AG04450 (cell line): Measurements from ENCODE around the gene ANKRD28. TPM values are rescaled to one million over a fixed set of nuclear protein-coding genes. Genes with fewer than 3 reads are reported as not detected.

ENCODE experiments used
- CTCF ChIA-PET: fragments of 300-600, 350-600 bp; formaldehyde crosslinking; extraction: SDS; loops from one replicate; lab custom pipeline; 2022; ENCODE audit warnings: antibody characterized with exemption, inconsistent platforms; lab: Charles Lee
- POLR2A ChIA-PET: fragments of 350-600 bp; formaldehyde crosslinking; extraction: SDS; loops from one replicate; lab custom pipeline; 2021; ENCODE audit warnings: antibody characterized with exemption, inconsistent platforms; lab: Yijun Ruan, JAX
- DNase-seq: peaks from one replicate; pipeline ENCODE4 v3.0.0-alpha.2; 2011; ENCODE audit warnings: low read depth, low spot score
- H3K27ac ChIP-seq: one replicate; pipeline ENCODE4 v1.5.1; 2012; ENCODE audit warnings: low read depth, low read length, control low read depth
- H3K27me3 ChIP-seq: one replicate; pipeline ENCODE4 v1.6.0; 2012; ENCODE audit warnings: low read length; ENCODE audit not compliant: control insufficient read depth, insufficient read depth
- H3K4me3 ChIP-seq: 2 replicates; pipeline ENCODE4 v1.5.1; 2011; ENCODE audit warnings: mild to moderate bottlenecking, low read depth, low read length, control low read depth
- H3K9me3 ChIP-seq: 2 replicates; pipeline ENCODE4 v1.5.1; 2012; ENCODE audit warnings: low read length; ENCODE audit not compliant: control insufficient read depth, insufficient read depth
- polyA plus RNA-seq: library from polyadenylated mRNA; depleted of rRNA; stranded (reverse); fragments of >200 nt; gene quantifications from 2 replicates; pipeline ENCODE4 v1.2.3, GENCODE V29; 2011
- TF ChIP-seq, protein P1 (sequence below): IDR thresholded peaks from 2 replicates; pipeline ENCODE4 v1.5.1; 2011; ENCODE audit warnings: low read depth, low read length, control low read depth, inconsistent platforms

The ANKRD28 gene
- polyA plus RNA-seq, 1 experiment = 134 TPM

DNA sequence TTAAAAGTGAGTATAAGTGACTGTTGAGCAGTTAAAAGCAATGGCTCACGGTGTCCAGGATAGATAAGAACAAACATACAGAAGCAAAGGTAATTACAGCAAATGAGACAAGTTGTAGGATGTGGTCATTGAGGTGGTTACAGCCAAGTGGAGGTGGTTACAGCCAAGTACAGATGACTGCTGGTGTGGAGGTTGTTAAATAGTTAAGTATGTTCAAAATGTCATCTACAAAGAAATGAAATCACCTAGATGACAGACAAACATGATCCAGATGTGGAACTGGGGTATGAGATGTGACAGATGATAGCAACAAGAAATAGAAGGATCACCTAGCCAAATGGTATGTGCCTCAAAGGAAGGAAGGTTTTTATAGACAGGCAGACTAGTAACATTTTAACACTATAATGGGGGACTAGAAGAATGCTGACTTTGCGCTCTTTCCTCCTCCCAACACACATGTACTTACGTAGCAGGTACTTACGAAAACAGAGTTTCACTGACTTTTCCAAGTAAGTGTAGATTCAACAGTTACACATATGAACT is 6.8 kb upstream of the ANKRD28 start:
- TF ChIP-seq, protein P1, sequence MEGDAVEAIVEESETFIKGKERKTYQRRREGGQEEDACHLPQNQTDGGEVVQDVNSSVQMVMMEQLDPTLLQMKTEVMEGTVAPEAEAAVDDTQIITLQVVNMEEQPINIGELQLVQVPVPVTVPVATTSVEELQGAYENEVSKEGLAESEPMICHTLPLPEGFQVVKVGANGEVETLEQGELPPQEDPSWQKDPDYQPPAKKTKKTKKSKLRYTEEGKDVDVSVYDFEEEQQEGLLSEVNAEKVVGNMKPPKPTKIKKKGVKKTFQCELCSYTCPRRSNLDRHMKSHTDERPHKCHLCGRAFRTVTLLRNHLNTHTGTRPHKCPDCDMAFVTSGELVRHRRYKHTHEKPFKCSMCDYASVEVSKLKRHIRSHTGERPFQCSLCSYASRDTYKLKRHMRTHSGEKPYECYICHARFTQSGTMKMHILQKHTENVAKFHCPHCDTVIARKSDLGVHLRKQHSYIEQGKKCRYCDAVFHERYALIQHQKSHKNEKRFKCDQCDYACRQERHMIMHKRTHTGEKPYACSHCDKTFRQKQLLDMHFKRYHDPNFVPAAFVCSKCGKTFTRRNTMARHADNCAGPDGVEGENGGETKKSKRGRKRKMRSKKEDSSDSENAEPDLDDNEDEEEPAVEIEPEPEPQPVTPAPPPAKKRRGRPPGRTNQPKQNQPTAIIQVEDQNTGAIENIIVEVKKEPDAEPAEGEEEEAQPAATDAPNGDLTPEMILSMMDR = no peak
- DNase-seq = no peak
- Histone ChIP-seq H3K9me3 (no peaks in the 10 kb centered on the region), H3K27ac (no peak overlapping the region), H3K4me3 (no peak overlapping the region), H3K27me3 (no peaks in the 10 kb centered on the region)
- POLR2A ChIA-PET = no interaction called here
- CTCF ChIA-PET = no interaction called here

DNA sequence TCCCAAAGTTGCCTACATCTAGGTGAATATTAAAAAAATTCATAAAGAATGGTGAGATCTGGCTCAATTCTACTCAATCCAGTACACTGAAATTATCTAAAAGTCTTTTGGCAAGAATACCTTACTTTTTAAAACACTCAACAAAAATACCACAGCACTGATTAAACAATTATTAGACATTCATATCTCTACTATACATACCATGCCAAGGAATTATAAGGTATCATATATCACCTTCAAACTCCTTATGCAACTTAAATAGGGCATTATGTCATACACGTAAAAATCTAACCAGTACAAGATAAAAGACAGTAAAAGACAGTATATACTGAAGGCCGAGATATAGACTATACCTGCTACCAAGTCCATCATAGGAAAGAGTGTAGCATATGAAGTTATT is 6.1 kb upstream of the ANKRD28 start:
- no peaks in the 10 kb centered on the region for H3K27me3 ChIP-seq
- no peaks in the 10 kb centered on the region for H3K9me3 ChIP-seq
- TF ChIP-seq, protein P1 = no peak
- no peak overlapping the region for H3K4me3 ChIP-seq
- CTCF ChIA-PET = no interaction called here
- POLR2A ChIA-PET = no interaction called here
- no peak for DNase-seq
- no peak overlapping the region for H3K27ac ChIP-seq

DNA sequence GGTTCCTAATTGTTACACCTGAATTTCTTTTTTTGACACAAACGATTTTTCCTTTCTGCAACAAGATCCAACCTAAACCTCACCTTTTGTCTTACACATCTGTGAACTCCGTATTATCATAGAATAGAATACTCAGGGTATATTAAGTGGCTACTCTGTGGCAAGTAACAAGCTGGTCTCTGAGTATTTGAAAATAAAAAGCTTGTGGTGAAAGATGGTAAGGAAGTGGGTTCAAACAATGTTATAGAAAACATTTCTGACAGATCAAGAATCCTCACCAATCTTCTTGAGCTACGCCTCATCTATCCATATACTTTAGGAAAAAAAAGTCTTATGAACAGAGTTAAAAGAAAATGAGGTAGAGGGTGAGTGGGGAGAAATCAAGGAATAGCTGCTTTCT is 3.5 kb upstream of the ANKRD28 start:
- H3K27me3 ChIP-seq = no peaks in the 10 kb centered on the region
- H3K9me3 ChIP-seq = no peaks in the 10 kb centered on the region
- CTCF ChIA-PET = interaction anchor here (0.6 to 2.0 kb wide), 6 partner anchors 11 to 594 kb away, joined by 3 to 10 read pairs (median 3); no protein-coding TSS in a partner anchor
- H3K4me3 ChIP-seq = no peak overlapping the region
- TF ChIP-seq, protein P1 = no peak
- no peak overlapping the region for H3K27ac ChIP-seq
- POLR2A ChIA-PET = interaction anchor here (0.6 kb wide), 1 partner anchor 24 kb away, joined by 6 read pairs; no protein-coding TSS in a partner anchor
- no peak for DNase-seq

DNA sequence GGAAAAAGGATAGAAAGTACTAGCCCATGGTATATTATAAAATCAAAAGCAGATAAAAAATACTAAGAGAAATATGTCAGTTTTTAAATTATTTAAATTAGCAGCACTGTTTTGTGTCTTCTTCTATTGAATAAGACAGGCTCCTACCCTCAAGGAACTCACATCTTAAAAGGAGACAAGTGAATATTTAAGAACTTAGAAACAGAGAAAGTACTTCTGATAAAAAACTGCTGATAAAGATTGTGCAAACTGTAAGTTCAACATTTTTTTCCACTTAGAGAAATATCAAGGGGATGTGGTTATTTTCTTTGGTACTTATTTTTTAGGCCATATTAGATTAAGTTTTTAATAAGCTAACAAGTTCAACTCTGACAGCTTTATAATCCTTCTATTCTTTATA is 3.0 kb upstream of the ANKRD28 start:
- TF ChIP-seq, protein P1 = no peak
- Histone ChIP-seq H3K4me3 (no peak overlapping the region), H3K9me3 (no peaks in the 10 kb centered on the region), H3K27me3 (no peaks in the 10 kb centered on the region), H3K27ac (no peak overlapping the region)
- ChIA-PET POLR2A (interaction anchor here (0.6 kb wide), 1 partner anchor 23 kb away, joined by 6 read pairs; no protein-coding TSS in a partner anchor), CTCF (interaction anchor here (0.6 to 4.7 kb wide), 8 partner anchors 11 to 594 kb away, joined by 3 to 17 read pairs (median 4); no protein-coding TSS in a partner anchor)
- no peak for DNase-seq

DNA sequence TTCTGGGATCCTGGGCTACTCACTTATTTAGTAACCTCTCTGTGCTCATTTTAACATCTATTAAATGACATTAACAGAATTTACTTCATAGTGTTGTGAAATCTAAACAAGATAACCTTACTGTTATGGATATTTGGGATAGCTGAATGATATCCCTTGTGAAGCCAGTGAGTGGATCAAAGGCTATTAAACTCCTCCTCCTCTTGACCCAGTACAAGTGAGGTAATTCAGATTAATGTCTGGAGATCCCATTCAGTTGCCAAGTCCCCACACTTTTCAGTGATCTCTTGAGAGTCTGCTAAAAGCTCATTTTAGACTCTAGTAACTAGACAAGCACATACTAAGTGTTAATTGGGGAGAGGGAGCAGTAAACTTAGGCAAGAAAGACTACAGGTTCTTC is 2.5 kb upstream of the ANKRD28 start:
- Histone ChIP-seq H3K27ac (no peak overlapping the region), H3K9me3 (no peaks in the 10 kb centered on the region), H3K4me3 (no peak overlapping the region), H3K27me3 (no peaks in the 10 kb centered on the region)
- TF ChIP-seq, protein P1 = no peak
- CTCF ChIA-PET = interaction anchor here (0.6 to 4.7 kb wide), 5 partner anchors 10 to 378 kb away, joined by 3 to 17 read pairs (median 5); no protein-coding TSS in a partner anchor
- POLR2A ChIA-PET = no interaction called here
- DNase-seq = no peak
